GM23338 (cell line): Measurements from ENCODE around the gene FCGBP. TPM values are rescaled to one million over a fixed set of nuclear protein-coding genes. Genes with fewer than 3 reads are reported as not detected.

Experiments used
- ATAC-seq: fragments of 200-7000 bp; cut with Tn5 transposase; 3 replicates; pipeline ENCODE4 v1.9.1; 2020
- DNase-seq: peaks from one replicate; pipeline ENCODE4 v3.0.0-alpha.2; 2015; ENCODE audit warnings: low spot score
- H2AFZ ChIP-seq: fragments of 200-600 bp; sonication (generic); 2 replicates; pipeline ENCODE4 v1.8.0; 2016; ENCODE audit warnings: antibody characterized with exemption, mild to moderate bottlenecking, moderate library complexity
- H3F3A ChIP-seq: fragments of 200-600 bp; sonication (generic); replicated peaks from 2 replicates; pipeline ENCODE4 v1.8.0; 2017; ENCODE audit warnings: antibody characterized with exemption, mixed run types, low read depth
- H3K27ac ChIP-seq: fragments of 200-600 bp; sonication (generic); 2 replicates; pipeline ENCODE4 v1.6.1; 2016; ENCODE audit warnings: low read depth
- H3K27me3 ChIP-seq: fragments of 200-600 bp; sonication (generic); 2 replicates; pipeline ENCODE4 v1.8.0; 2016; ENCODE audit warnings: mild to moderate bottlenecking, mixed run types, moderate library complexity; ENCODE audit not compliant: insufficient read depth
- H3K36me3 ChIP-seq: fragments of 200-600 bp; sonication (generic); 2 replicates; pipeline ENCODE4 v1.8.0; 2016; ENCODE audit warnings: mild to moderate bottlenecking; ENCODE audit not compliant: insufficient read depth
- H3K4me1 ChIP-seq: fragments of 200-600 bp; sonication (generic); 2 replicates; pipeline ENCODE4 v1.8.0; 2016; ENCODE audit warnings: mild to moderate bottlenecking, moderate library complexity; ENCODE audit not compliant: insufficient read depth
- H3K4me2 ChIP-seq: fragments of 200-600 bp; sonication (generic); 2 replicates; pipeline ENCODE4 v1.7.1; 2017; ENCODE audit warnings: mixed run types
- H3K4me3 ChIP-seq: fragments of 200-600 bp; sonication (generic); 2 replicates; pipeline ENCODE4 v1.6.1; 2016; ENCODE audit warnings: mixed run types
- H3K79me2 ChIP-seq: fragments of 200-600 bp; sonication (generic); replicated peaks from 2 replicates; pipeline ENCODE4 v1.8.0; 2017; ENCODE audit warnings: mild to moderate bottlenecking; ENCODE audit not compliant: insufficient read depth
- H3K9me2 ChIP-seq: fragments of 200-600 bp; sonication (generic); 2 replicates; pipeline ENCODE4 v1.8.0; 2017; ENCODE audit not compliant: insufficient read depth
- H4K20me1 ChIP-seq: fragments of 200-600 bp; sonication (generic); replicated peaks from 2 replicates; pipeline ENCODE4 v1.8.0; 2017; ENCODE audit warnings: mild to moderate bottlenecking; ENCODE audit not compliant: insufficient read depth
- H3K27ac Mint-ChIP-seq: 2 replicates; pipeline ENCODE4 v1.8.0; 2020; ENCODE audit warnings: inconsistent platforms, mild to moderate bottlenecking, moderate library complexity, mixed read lengths
- H3K27me3 Mint-ChIP-seq: 3 replicates; pipeline ENCODE4 v1.8.0; 2022; ENCODE audit warnings: low read depth, mild to moderate bottlenecking, moderate library complexity, mixed read lengths, inconsistent platforms; ENCODE audit not compliant: insufficient read depth, poor library complexity
- H3K36me3 Mint-ChIP-seq: 3 replicates; pipeline ENCODE4 v1.8.0; 2021; ENCODE audit warnings: low read depth, mild to moderate bottlenecking, inconsistent platforms, moderate library complexity, mixed read lengths
- H3K4me1 Mint-ChIP-seq: 3 replicates; pipeline ENCODE4 v1.8.0; 2020; ENCODE audit warnings: mild to moderate bottlenecking, inconsistent platforms, mixed read lengths
- H3K4me3 Mint-ChIP-seq: 3 replicates; pipeline ENCODE4 v1.8.0; 2021; ENCODE audit warnings: moderate library complexity, mild to moderate bottlenecking, inconsistent platforms, mixed read lengths
- H3K9me3 Mint-ChIP-seq: 3 replicates; pipeline ENCODE4 v1.8.0; 2020; ENCODE audit warnings: moderate library complexity, mild to moderate bottlenecking, inconsistent platforms, mixed read lengths
- CREB1 ChIP-seq: fragments of 250-450 bp; sonication (Bioruptor Pico); IDR thresholded peaks from 2 replicates; pipeline ENCODE4 v1.5.0; 2020; ENCODE audit warnings: low read depth, mild to moderate bottlenecking, moderate library complexity
- EZH2 ChIP-seq: fragments of 200-600 bp; sonication (generic); IDR thresholded peaks from one replicate; pipeline ENCODE4 v1.8.0; 2017; ENCODE audit warnings: antibody characterized with exemption, mild to moderate bottlenecking, low read depth; ENCODE audit not compliant: unreplicated experiment
- EZH2phosphoT487 ChIP-seq: fragments of 200-600 bp; sonication (generic); IDR thresholded peaks from one replicate; pipeline ENCODE4 v1.8.1; 2018; ENCODE audit warnings: antibody characterized with exemption; ENCODE audit not compliant: unreplicated experiment
- JUNB ChIP-seq: IDR thresholded peaks from one replicate; pipeline ENCODE4 v1.6.1; 2016; ENCODE audit warnings: antibody characterized with exemption; ENCODE audit not compliant: unreplicated experiment
- REST ChIP-seq: IDR thresholded peaks from one replicate; pipeline ENCODE4 v1.6.1; 2018; ENCODE audit warnings: antibody characterized with exemption; ENCODE audit not compliant: unreplicated experiment
- STAT1 ChIP-seq: IDR thresholded peaks from one replicate; pipeline ENCODE4 v1.6.1; 2016; ENCODE audit warnings: antibody characterized with exemption; ENCODE audit not compliant: unreplicated experiment
- ZNF462 ChIP-seq: fragments of 250-450 bp; sonication (Bioruptor Pico); IDR thresholded peaks from 2 replicates; pipeline ENCODE4 v1.5.0; 2020; ENCODE audit warnings: mild to moderate bottlenecking, moderate library complexity
- polyA plus RNA-seq: library from polyadenylated mRNA; unstranded; fragments of >200 nt; fragmentation: Nextera tagmentation; extraction: Ambion mirVana; gene quantifications from 2 replicates; pipeline ENCODE4 v1.2.1, GENCODE V29; 2016
- total RNA-seq: library from RNA; depleted of rRNA; stranded (reverse); fragments of >200 nt; shearing (Covaris generic); gene quantifications from 2 replicates; pipeline ENCODE4 v1.2.3, GENCODE V29; 2014
- TF ChIP-seq, protein P1 (sequence below), 2 experiments: fragments of 200-600 bp in 1 of 2; sonication (generic) in 1 of 2; conservative IDR thresholded peaks; 2 replicates each; pipeline versions ENCODE4 v1.5.1 to v1.6.1; 2016 to 2017; ENCODE audit warnings: antibody characterized with exemption in 2 of 2, low read depth in 2 of 2, mild to moderate bottlenecking in 2 of 2, moderate library complexity in 1 of 2

Gene FCGBP
- total and polyA plus RNA-seq, 2 experiments from 2014 or later, result 0.44 to 3.6 TPM

DNA sequence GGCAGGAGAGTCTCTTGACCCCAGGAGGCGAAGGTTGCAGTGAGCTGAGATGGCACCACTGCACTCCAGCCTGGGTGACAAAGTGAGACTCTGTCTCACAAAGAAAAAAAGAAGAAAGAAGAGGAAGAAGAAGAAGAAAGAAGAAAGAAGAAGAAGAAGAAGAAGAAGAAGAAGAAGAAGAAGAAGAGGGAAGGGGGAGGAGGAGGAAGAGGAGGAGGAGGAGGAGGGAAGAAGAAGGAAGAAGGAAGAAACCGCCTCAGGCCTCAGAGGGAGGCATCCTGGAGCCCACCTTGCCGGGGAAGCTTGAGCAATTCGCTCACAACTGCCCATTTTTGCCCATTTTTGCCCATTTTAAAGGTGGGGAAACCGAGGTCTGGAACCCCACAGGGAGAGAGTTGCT is 9.5 kb downstream of the FCGBP start:
- H3K27ac Mint-ChIP-seq, result no peak overlapping the region
- H3F3A ChIP-seq, result no peaks in the 10 kb centered on the region
- TF ChIP-seq EZH2phosphoT487 (no peak), REST (no peak), STAT1 (no peak), CREB1 (CRISPR knock-in tag) (no peak), ZNF462 (CRISPR knock-in tag) (no peak), JUNB (no peak), EZH2 (no peak)
- TF ChIP-seq, protein P1, sequence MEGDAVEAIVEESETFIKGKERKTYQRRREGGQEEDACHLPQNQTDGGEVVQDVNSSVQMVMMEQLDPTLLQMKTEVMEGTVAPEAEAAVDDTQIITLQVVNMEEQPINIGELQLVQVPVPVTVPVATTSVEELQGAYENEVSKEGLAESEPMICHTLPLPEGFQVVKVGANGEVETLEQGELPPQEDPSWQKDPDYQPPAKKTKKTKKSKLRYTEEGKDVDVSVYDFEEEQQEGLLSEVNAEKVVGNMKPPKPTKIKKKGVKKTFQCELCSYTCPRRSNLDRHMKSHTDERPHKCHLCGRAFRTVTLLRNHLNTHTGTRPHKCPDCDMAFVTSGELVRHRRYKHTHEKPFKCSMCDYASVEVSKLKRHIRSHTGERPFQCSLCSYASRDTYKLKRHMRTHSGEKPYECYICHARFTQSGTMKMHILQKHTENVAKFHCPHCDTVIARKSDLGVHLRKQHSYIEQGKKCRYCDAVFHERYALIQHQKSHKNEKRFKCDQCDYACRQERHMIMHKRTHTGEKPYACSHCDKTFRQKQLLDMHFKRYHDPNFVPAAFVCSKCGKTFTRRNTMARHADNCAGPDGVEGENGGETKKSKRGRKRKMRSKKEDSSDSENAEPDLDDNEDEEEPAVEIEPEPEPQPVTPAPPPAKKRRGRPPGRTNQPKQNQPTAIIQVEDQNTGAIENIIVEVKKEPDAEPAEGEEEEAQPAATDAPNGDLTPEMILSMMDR (conservative IDR thresholded peaks at IDR 0.05; ENCODE audit: low read depth in 2 of 2), result no peak
- H3K4me1 ChIP-seq, result no peaks in the 10 kb centered on the region
- no peaks in the 10 kb centered on the region for H3K9me3 Mint-ChIP-seq
- no peaks in the 10 kb centered on the region for H3K36me3 Mint-ChIP-seq
- no peaks in the 10 kb centered on the region for H3K27me3 ChIP-seq
- H3K9me2 ChIP-seq, result no peaks in the 10 kb centered on the region
- H3K4me3 ChIP-seq, result no peak overlapping the region
- H3K79me2 ChIP-seq, result no peaks in the 10 kb centered on the region
- H3K4me1 Mint-ChIP-seq, result peaks cover 3% of the 10 kb centered on the region; the same call in 1 of the 3 replicates
- H3K4me3 Mint-ChIP-seq, result no peak overlapping the region
- peaks cover 8% of the 10 kb centered on the region for H3K27me3 Mint-ChIP-seq
- DNase-seq, result no peak
- no peaks in the 10 kb centered on the region for H4K20me1 ChIP-seq
- H3K27ac ChIP-seq, result no peak overlapping the region
- no peak for ATAC-seq
- H3K4me2 ChIP-seq, result no peak overlapping the region
- no peak overlapping the region for H2AFZ ChIP-seq
- H3K36me3 ChIP-seq, result no peaks in the 10 kb centered on the region
